ENCODE measurements around the gene F11R.

DNA sequence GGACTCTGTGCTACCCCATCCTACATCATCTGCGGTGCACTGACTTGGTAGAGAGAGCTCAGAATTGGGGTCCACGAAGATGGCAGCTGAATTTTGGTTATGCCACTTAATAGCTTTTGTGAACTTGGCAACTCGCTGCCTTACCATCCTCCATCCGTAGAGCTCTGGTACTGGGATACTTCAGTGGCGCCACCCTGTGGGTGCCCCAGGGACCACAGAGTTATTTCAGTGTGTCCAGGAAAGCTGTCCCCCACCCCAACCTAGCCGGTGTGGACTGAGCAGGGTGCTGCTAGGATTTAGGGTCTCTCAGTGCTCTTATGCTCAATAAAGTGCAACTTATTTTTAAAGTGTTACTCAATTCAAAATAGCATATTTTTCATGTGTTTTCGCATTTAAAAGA lies 33.9 kb upstream of the F11R start:
- TF ChIP-seq, protein P1, sequence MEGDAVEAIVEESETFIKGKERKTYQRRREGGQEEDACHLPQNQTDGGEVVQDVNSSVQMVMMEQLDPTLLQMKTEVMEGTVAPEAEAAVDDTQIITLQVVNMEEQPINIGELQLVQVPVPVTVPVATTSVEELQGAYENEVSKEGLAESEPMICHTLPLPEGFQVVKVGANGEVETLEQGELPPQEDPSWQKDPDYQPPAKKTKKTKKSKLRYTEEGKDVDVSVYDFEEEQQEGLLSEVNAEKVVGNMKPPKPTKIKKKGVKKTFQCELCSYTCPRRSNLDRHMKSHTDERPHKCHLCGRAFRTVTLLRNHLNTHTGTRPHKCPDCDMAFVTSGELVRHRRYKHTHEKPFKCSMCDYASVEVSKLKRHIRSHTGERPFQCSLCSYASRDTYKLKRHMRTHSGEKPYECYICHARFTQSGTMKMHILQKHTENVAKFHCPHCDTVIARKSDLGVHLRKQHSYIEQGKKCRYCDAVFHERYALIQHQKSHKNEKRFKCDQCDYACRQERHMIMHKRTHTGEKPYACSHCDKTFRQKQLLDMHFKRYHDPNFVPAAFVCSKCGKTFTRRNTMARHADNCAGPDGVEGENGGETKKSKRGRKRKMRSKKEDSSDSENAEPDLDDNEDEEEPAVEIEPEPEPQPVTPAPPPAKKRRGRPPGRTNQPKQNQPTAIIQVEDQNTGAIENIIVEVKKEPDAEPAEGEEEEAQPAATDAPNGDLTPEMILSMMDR (conservative IDR thresholded peaks at IDR 0.05; ENCODE audit: low read length): peak; percentile 80
- no peak for TF ChIP-seq EZH2phosphoT487 (IDR thresholded peaks at IDR 0.05; ENCODE audit: borderline replicate concordance, low read depth, low read length)

Data from OCI-LY7 (cell line).